HCT116 (cell line): Measurements from ENCODE around the gene SECTM1. TPM values are rescaled to one million over a fixed set of nuclear protein-coding genes. Genes with fewer than 3 reads are reported as not detected.

Source experiments
- ATAC-seq: fragments of 200-7000 bp; cut with Tn5 transposase; 2 replicates; pipeline ENCODE4 v1.9.1; 2020; ENCODE audit warnings: mild to moderate bottlenecking, moderate library complexity
- BruUV-seq: library from RNA; stranded (reverse); fragments of 400-500 nt; replicated peaks from 2 replicates; lab custom pipeline; 2021; lab: Mats Ljungman, UMichigan
- CTCF ChIA-PET: fragments of 300-600 bp; sonication (Branson Sonifier 250); formaldehyde crosslinking; loops from one replicate; lab custom pipeline; 2021; ENCODE audit warnings: antibody characterized with exemption; lab: Charles Lee
- POLR2A ChIA-PET: fragments of 300-600, 350-600 bp; sonication (Branson Sonifier 250); formaldehyde crosslinking; loops from one replicate; lab custom pipeline; 2021; ENCODE audit warnings: antibody characterized with exemption; lab: Charles Lee
- RAD21 ChIA-PET, 2 experiments: fragments of 300-600 bp; sonication (Branson Sonifier 250); formaldehyde crosslinking; loops; one replicate each; lab custom pipeline; 2023; ENCODE audit warnings: low total read pairs in 2 of 2; ENCODE audit not compliant: uncharacterized antibody in 2 of 2, unreplicated experiment in 2 of 2, low non-redundant PET in 1 of 2; lab: Charles Lee
- DNase-seq: peaks from one replicate; pipeline ENCODE4 v3.0.0-alpha.2; 2010; ENCODE audit warnings: low read depth, low spot score
- H2AFZ ChIP-seq: fragments of 200-600 bp; shearing (Covaris generic), sonication (generic); 2 replicates; pipeline ENCODE4 v1.6.1; 2017; ENCODE audit warnings: low read depth, mixed run types, mixed read lengths, antibody characterized with exemption, low read length; ENCODE audit not compliant: poor library complexity, severe bottlenecking
- H3K27ac ChIP-seq: 2 replicates; pipeline ENCODE4 v1.5.1; 2012; ENCODE audit warnings: low read depth, low read length
- H3K27me3 ChIP-seq: fragments of 200-600 bp; sonication (generic); 2 replicates; pipeline ENCODE4 v1.6.1; 2016; ENCODE audit warnings: mixed run types, low read length, mixed read lengths; ENCODE audit not compliant: insufficient read depth
- H3K36me3 ChIP-seq, 2 experiments: fragments of 200-500 bp in 1 of 2; fragments of 200-600 bp in 1 of 2; sonication (Bioruptor generic) in 1 of 2; sonication (generic) in 1 of 2; 2 replicates each; pipeline versions ENCODE4 v1.5.1 to v1.6.1; 2014 to 2016; ENCODE audit warnings: low read length in 2 of 2, inconsistent platforms in 1 of 2, mixed read lengths in 1 of 2, mixed run types in 1 of 2; ENCODE audit not compliant: insufficient read depth in 2 of 2, control insufficient read depth in 1 of 2
- H3K4me1 ChIP-seq, 2 experiments: fragments of 200-600 bp in 1 of 2; sonication (generic) in 1 of 2; 2 replicates each; pipeline versions ENCODE4 v1.5.1 to v1.6.1; 2012 to 2017; ENCODE audit warnings: low read length in 2 of 2, inconsistent platforms in 1 of 2, mild to moderate bottlenecking in 1 of 2, mixed read lengths in 1 of 2, mixed run types in 1 of 2, moderate library complexity in 1 of 2; ENCODE audit not compliant: insufficient read depth in 2 of 2, control insufficient read depth in 1 of 2
- H3K4me2 ChIP-seq: fragments of 200-600 bp; sonication (generic); 2 replicates; pipeline ENCODE4 v1.6.1; 2017; ENCODE audit warnings: mixed run types, low read length, mixed read lengths
- H3K4me3 ChIP-seq, 2 experiments: fragments of 200-600 bp in 1 of 2; sonication (generic) in 1 of 2; replicated peaks in 1 of 2; 2 replicates each; pipeline ENCODE4 v1.5.1; 2011 to 2016; ENCODE audit warnings: low read length in 2 of 2, control low read depth in 1 of 2, low read depth in 1 of 2, mild to moderate bottlenecking in 1 of 2, mixed read lengths in 1 of 2, mixed run types in 1 of 2
- H3K79me2 ChIP-seq: fragments of 200-600 bp; sonication (generic); 2 replicates; pipeline ENCODE4 v1.6.1; 2017; ENCODE audit warnings: mild to moderate bottlenecking, mixed run types, low read length, moderate library complexity, mixed read lengths; ENCODE audit not compliant: insufficient read depth
- H3K9ac ChIP-seq: fragments of 200-600 bp; sonication (generic); 2 replicates; pipeline ENCODE4 v1.6.1; 2016; ENCODE audit warnings: low read length, mixed read lengths
- H3K9me2 ChIP-seq: fragments of 200-600 bp; sonication (generic), shearing (Covaris generic); 2 replicates; pipeline ENCODE4 v1.6.1; 2017; ENCODE audit warnings: mixed run types, mild to moderate bottlenecking, moderate library complexity; ENCODE audit not compliant: insufficient read depth
- H3K9me3 ChIP-seq, 2 experiments: fragments of 200-500 bp in 1 of 2; fragments of 200-600 bp in 1 of 2; sonication (Bioruptor generic) in 1 of 2; sonication (generic) in 1 of 2; 2 replicates each; pipeline ENCODE4 v1.6.1; 2014 to 2017; ENCODE audit warnings: low read length in 2 of 2, mixed read lengths in 2 of 2, inconsistent platforms in 1 of 2, low read depth in 1 of 2, mild to moderate bottlenecking in 1 of 2, mixed run types in 1 of 2, moderate library complexity in 1 of 2; ENCODE audit not compliant: control insufficient read depth in 1 of 2, insufficient read depth in 1 of 2
- H4K20me1 ChIP-seq: fragments of 200-600 bp; sonication (generic), shearing (Covaris generic); 2 replicates; pipeline ENCODE4 v1.6.1; 2017; ENCODE audit warnings: mixed run types, mild to moderate bottlenecking, moderate library complexity; ENCODE audit not compliant: insufficient read depth
- EGR1 ChIP-seq: IDR thresholded peaks from 2 replicates; pipeline ENCODE4 v1.6.1; 2012; ENCODE audit warnings: low read depth
- EZH2 ChIP-seq: fragments of 200-600 bp; sonication (generic); IDR thresholded peaks from 2 replicates; pipeline ENCODE4 v1.6.1; 2017; ENCODE audit warnings: antibody characterized with exemption, mixed run types
- EZH2phosphoT487 ChIP-seq: fragments of 200-600 bp; IDR thresholded peaks from 2 replicates; pipeline ENCODE4 v1.6.1; 2018; ENCODE audit warnings: antibody characterized with exemption, borderline replicate concordance
- FOSL1 ChIP-seq: IDR thresholded peaks from 2 replicates; pipeline ENCODE4 v1.6.1; 2012; ENCODE audit warnings: low read depth
- POLR2AphosphoS5 ChIP-seq: IDR thresholded peaks from 2 replicates; pipeline ENCODE4 v1.6.1; 2011; ENCODE audit warnings: mild to moderate bottlenecking, low read depth, low read length, moderate library complexity
- RAD21 ChIP-seq: IDR thresholded peaks from 2 replicates; pipeline ENCODE4 v1.6.1; 2012; ENCODE audit warnings: low read depth, mild to moderate bottlenecking
- SIN3A ChIP-seq: IDR thresholded peaks from 2 replicates; pipeline ENCODE4 v1.6.1; 2012; ENCODE audit warnings: low read depth
- SP1 ChIP-seq: IDR thresholded peaks from 2 replicates; pipeline ENCODE4 v1.6.1; 2012; ENCODE audit warnings: low read depth
- SRF ChIP-seq: IDR thresholded peaks from 2 replicates; pipeline ENCODE4 v1.6.1; 2012; ENCODE audit warnings: low read depth
- intact Hi-C: fragments of 100-400 bp; cut with micrococcal nuclease; formaldehyde crosslinking; loops from 2 replicates; pipeline ENCODE4 v1.10.0; 2022
- total RNA-seq: library from RNA; stranded (reverse); gene quantifications from one replicate; pipeline ENCODE4 v1.2.1, GENCODE V29; 2021; ENCODE audit not compliant: unreplicated experiment
- TF ChIP-seq, protein P1 (sequence below): IDR thresholded peaks from 2 replicates; pipeline ENCODE4 v1.6.1; 2012
- TF ChIP-seq, protein P2 (sequence below), 3 experiments: fragments of 200-600 bp in 1 of 3; sonication (generic) in 1 of 3; IDR thresholded peaks in 2 of 3; conservative IDR thresholded peaks in 1 of 3; 2 replicates each; pipeline ENCODE4 v1.5.1; 2012 to 2017; ENCODE audit warnings: low read depth in 2 of 3, low read length in 2 of 3, antibody characterized with exemption in 1 of 3, borderline replicate concordance in 1 of 3, control low read depth in 1 of 3, mild to moderate bottlenecking in 1 of 3, mixed read lengths in 1 of 3, mixed run types in 1 of 3, moderate library complexity in 1 of 3; ENCODE audit not compliant: insufficient read depth in 1 of 3
- TF ChIP-seq, protein P3 (sequence below): IDR thresholded peaks from 2 replicates; pipeline ENCODE4 v1.6.1; 2012; ENCODE audit warnings: low read depth

Gene SECTM1
- total RNA-seq, 1 experiment from 2014 or later: 6.8 TPM

DNA sequence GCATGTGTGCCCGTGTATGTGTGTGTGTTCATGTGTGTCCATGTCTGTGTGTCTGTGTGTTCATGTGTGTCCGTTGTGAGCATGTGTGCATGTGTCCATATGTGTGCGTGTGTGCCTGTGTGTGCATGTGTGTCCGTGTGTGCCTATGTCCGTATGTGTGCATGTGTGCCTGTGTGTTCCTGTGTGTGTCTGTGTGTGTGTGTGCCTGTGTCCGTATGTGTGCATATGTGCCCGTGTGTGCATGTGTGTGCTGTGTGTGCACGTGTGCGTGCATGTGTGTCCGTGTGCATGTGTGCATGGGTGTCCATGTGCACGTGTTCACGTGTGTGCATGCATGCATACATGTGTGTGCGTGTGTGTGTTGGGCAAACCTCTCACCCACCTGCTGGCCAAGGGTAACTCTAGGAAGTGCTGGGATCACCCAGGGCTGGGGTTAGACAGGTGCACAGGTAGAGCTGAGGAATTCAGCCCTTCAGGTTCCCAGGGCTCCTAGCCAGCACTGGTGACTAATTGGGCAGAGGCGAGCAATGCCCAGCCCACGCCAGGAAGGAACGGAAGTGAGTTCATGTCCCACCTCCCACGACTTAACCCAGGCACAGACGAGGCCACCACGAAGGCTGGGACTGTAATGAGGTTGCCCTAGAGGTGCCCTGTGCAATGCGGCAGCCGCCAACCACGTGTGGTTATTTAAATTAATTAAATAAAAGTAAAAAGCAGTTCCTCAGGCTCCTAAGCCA is 51.9 kb downstream of the SECTM1 start:
- TF ChIP-seq SIN3A (no peak), SP1 (peak; percentile 78), EGR1 (peak; percentile 96), POLR2AphosphoS5 (peak; percentile 79), RAD21 (no peak)
- TF ChIP-seq, protein P1, sequence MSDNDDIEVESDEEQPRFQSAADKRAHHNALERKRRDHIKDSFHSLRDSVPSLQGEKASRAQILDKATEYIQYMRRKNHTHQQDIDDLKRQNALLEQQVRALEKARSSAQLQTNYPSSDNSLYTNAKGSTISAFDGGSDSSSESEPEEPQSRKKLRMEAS: peak; percentile 94
- ChIA-PET RAD21 (no interaction called here), CTCF (interaction anchor here (0.5 kb wide), 1 partner anchor 27 kb away, joined by 3 read pairs; no protein-coding TSS in a partner anchor), POLR2A (interaction anchor here (1.0 to 4.8 kb wide), 5 partner anchors 10 to 76 kb away, joined by 3 to 35 read pairs (median 4); no protein-coding TSS in a partner anchor)
- peaks cover 31 to 45% of the 10 kb centered on the region in 2 experiments for H3K4me1 ChIP-seq
- DNase-seq (peak; percentile 66), ATAC-seq (peak; percentile 83)
- H3K4me3 ChIP-seq: peak overlapping the region in 1 of 2 experiments; percentile 14; a peak in 1 of 4 replicates
- H3K9ac ChIP-seq: peak overlapping the region; percentile 45
- intact Hi-C loops: no loop called here
- no peaks in the 10 kb centered on the region for H3K9me2 ChIP-seq
- H3K36me3 ChIP-seq: no peaks in the 10 kb centered on the region
- H2AFZ ChIP-seq: peak overlapping the region; percentile 72
- H4K20me1 ChIP-seq: no peaks in the 10 kb centered on the region
- H3K4me2 ChIP-seq: peak overlapping the region; percentile 69
- no peaks in the 10 kb centered on the region for H3K27me3 ChIP-seq
- peak overlapping the region; percentile 59 for H3K27ac ChIP-seq
- no peaks in the 10 kb centered on the region for H3K9me3 ChIP-seq
- H3K79me2 ChIP-seq: no peaks in the 10 kb centered on the region
- no TSS peak for BruUV-seq

DNA sequence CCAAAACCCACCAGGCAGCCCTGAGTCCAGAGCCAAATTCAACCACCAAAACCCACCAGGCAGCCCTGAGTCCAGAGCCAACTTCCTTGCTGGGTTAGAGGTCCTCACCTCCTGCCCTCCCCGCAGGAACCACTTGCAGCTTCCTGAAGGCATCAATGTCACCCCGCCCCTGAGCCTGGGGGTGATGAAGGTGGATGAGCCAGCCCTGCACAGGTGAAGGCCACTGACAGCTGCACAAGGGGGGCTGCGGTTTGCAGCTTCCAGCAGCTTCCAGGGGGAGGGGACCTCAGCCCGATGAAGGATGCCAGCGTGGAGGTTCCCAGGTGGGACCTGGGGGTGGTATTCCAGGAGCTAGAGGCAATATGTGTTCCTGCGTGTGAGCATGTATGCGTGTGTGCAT is 52.5 kb downstream of the SECTM1 start:
- POLR2A ChIA-PET: interaction anchor here (1.0 to 4.8 kb wide), 4 partner anchors 11 to 75 kb away, joined by 3 to 35 read pairs (median 3); partner anchors contain the start of gene SLC16A3
- Histone ChIP-seq H2AFZ (no peak overlapping the region), H3K4me3 (no peak overlapping the region), H3K4me2 (peak overlapping the region; percentile 69), H3K27me3 (no peaks in the 10 kb centered on the region), H4K20me1 (no peaks in the 10 kb centered on the region), H3K4me1 (peaks cover 31 to 44% of the 10 kb centered on the region in 2 experiments), H3K9ac (no peak overlapping the region), H3K79me2 (no peaks in the 10 kb centered on the region), H3K9me2 (no peaks in the 10 kb centered on the region), H3K36me3 (no peaks in the 10 kb centered on the region), H3K9me3 (no peaks in the 10 kb centered on the region), H3K27ac (peak overlapping the region; percentile 59; the same call in 1 of the 2 replicates)
- BruUV-seq: no TSS peak
- DNase-seq (no peak), ATAC-seq (no peak)
- RAD21 ChIA-PET: no interaction called here
- intact Hi-C loops: no loop called here
- CTCF ChIA-PET: interaction anchor here (0.5 kb wide), 1 partner anchor 27 kb away, joined by 3 read pairs; no protein-coding TSS in a partner anchor
- TF ChIP-seq POLR2AphosphoS5: no peak
- TF ChIP-seq, protein P2, sequence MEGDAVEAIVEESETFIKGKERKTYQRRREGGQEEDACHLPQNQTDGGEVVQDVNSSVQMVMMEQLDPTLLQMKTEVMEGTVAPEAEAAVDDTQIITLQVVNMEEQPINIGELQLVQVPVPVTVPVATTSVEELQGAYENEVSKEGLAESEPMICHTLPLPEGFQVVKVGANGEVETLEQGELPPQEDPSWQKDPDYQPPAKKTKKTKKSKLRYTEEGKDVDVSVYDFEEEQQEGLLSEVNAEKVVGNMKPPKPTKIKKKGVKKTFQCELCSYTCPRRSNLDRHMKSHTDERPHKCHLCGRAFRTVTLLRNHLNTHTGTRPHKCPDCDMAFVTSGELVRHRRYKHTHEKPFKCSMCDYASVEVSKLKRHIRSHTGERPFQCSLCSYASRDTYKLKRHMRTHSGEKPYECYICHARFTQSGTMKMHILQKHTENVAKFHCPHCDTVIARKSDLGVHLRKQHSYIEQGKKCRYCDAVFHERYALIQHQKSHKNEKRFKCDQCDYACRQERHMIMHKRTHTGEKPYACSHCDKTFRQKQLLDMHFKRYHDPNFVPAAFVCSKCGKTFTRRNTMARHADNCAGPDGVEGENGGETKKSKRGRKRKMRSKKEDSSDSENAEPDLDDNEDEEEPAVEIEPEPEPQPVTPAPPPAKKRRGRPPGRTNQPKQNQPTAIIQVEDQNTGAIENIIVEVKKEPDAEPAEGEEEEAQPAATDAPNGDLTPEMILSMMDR (IDR thresholded peaks at IDR 0.05 in 2 of 3, conservative IDR thresholded peaks at IDR 0.05 in 1 of 3; ENCODE audit: borderline replicate concordance in 1 of 3, insufficient read depth in 1 of 3, low read depth in 2 of 3, low read length in 2 of 3): no peak
- TF ChIP-seq EZH2: no peak
- no peak for TF ChIP-seq FOSL1
- no peak for TF ChIP-seq RAD21
- TF ChIP-seq, protein P3, sequence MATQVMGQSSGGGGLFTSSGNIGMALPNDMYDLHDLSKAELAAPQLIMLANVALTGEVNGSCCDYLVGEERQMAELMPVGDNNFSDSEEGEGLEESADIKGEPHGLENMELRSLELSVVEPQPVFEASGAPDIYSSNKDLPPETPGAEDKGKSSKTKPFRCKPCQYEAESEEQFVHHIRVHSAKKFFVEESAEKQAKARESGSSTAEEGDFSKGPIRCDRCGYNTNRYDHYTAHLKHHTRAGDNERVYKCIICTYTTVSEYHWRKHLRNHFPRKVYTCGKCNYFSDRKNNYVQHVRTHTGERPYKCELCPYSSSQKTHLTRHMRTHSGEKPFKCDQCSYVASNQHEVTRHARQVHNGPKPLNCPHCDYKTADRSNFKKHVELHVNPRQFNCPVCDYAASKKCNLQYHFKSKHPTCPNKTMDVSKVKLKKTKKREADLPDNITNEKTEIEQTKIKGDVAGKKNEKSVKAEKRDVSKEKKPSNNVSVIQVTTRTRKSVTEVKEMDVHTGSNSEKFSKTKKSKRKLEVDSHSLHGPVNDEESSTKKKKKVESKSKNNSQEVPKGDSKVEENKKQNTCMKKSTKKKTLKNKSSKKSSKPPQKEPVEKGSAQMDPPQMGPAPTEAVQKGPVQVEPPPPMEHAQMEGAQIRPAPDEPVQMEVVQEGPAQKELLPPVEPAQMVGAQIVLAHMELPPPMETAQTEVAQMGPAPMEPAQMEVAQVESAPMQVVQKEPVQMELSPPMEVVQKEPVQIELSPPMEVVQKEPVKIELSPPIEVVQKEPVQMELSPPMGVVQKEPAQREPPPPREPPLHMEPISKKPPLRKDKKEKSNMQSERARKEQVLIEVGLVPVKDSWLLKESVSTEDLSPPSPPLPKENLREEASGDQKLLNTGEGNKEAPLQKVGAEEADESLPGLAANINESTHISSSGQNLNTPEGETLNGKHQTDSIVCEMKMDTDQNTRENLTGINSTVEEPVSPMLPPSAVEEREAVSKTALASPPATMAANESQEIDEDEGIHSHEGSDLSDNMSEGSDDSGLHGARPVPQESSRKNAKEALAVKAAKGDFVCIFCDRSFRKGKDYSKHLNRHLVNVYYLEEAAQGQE: no peak
- no peak for TF ChIP-seq EZH2phosphoT487
- no peak for TF ChIP-seq SRF
- TF ChIP-seq, protein P1: no peak
- no peak for TF ChIP-seq SP1
